OCI-LY7 (cell line): ENCODE data around the gene PHYKPL. TPM values are rescaled to one million over a fixed set of nuclear protein-coding genes. Genes with fewer than 3 reads are reported as not detected.

Experiments
- BruUV-seq: library from RNA; stranded (reverse); fragments of 400-500 nt; replicated peaks from 2 replicates; lab custom pipeline; 2021; lab: Mats Ljungman, UMichigan
- CTCF ChIA-PET: fragments of 300-600 bp; sonication (Branson Sonifier 250); formaldehyde crosslinking; loops from one replicate; lab custom pipeline; 2022; ENCODE audit warnings: antibody characterized with exemption; ENCODE audit not compliant: unreplicated experiment; lab: Charles Lee
- POLR2A ChIA-PET: fragments of 300-600 bp; sonication (Branson Sonifier 250); formaldehyde crosslinking; loops from one replicate; lab custom pipeline; 2022; ENCODE audit warnings: antibody characterized with exemption; lab: Charles Lee
- DNase-seq: peaks from one replicate; pipeline ENCODE4 v3.0.0-alpha.2; 2015; ENCODE audit warnings: low spot score
- H2AFZ ChIP-seq: fragments of 200-600 bp; sonication (generic), shearing (Covaris generic); 2 replicates; pipeline ENCODE4 v1.6.1; 2014; ENCODE audit warnings: mild to moderate bottlenecking, antibody characterized with exemption, low read length, moderate library complexity
- H3K27ac ChIP-seq: fragments of 200-600 bp; sonication (generic); 2 replicates; pipeline ENCODE4 v1.5.1; 2014; ENCODE audit warnings: mixed run types, low read depth, mild to moderate bottlenecking, moderate library complexity, low read length, inconsistent platforms; ENCODE audit not compliant: poor library complexity, severe bottlenecking
- H3K36me3 ChIP-seq: fragments of 200-600 bp; sonication (generic); 2 replicates; pipeline ENCODE4 v1.6.1; 2014; ENCODE audit warnings: mild to moderate bottlenecking, antibody characterized with exemption, low read length, moderate library complexity, mixed read lengths; ENCODE audit not compliant: insufficient read depth
- H3K4me1 ChIP-seq: fragments of 200-600 bp; sonication (generic); 2 replicates; pipeline ENCODE4 v1.5.1; 2014; ENCODE audit warnings: mild to moderate bottlenecking, low read length; ENCODE audit not compliant: insufficient read depth, poor library complexity, severe bottlenecking
- H3K4me2 ChIP-seq: fragments of 200-600 bp; sonication (generic); 2 replicates; pipeline ENCODE4 v1.6.1; 2014; ENCODE audit warnings: mild to moderate bottlenecking, low read length
- H3K4me3 ChIP-seq: fragments of 200-600 bp; sonication (generic); 2 replicates; pipeline ENCODE4 v1.5.1; 2014; ENCODE audit warnings: mild to moderate bottlenecking, low read depth, low read length; ENCODE audit not compliant: poor library complexity, severe bottlenecking
- H3K79me2 ChIP-seq: fragments of 200-600 bp; sonication (generic); 2 replicates; pipeline ENCODE4 v1.6.1; 2016; ENCODE audit warnings: low read depth, mild to moderate bottlenecking, low read length, moderate library complexity, mixed read lengths; ENCODE audit not compliant: insufficient read depth
- H3K9me2 ChIP-seq: fragments of 200-600 bp; sonication (generic); 2 replicates; pipeline ENCODE4 v1.6.1; 2016; ENCODE audit warnings: mild to moderate bottlenecking, low read length, mixed read lengths; ENCODE audit not compliant: insufficient read depth
- H3K9me3 ChIP-seq: fragments of 200-600 bp; sonication (generic); 2 replicates; pipeline ENCODE4 v1.6.1; 2014; ENCODE audit warnings: mild to moderate bottlenecking, mixed run types, low read length, mixed read lengths
- H4K20me1 ChIP-seq: fragments of 200-600 bp; sonication (generic); 2 replicates; pipeline ENCODE4 v1.6.1; 2014; ENCODE audit warnings: mild to moderate bottlenecking, antibody characterized with exemption, low read length, moderate library complexity, mixed read lengths; ENCODE audit not compliant: insufficient read depth
- EZH2phosphoT487 ChIP-seq: fragments of 200-600 bp; sonication (generic); IDR thresholded peaks from 2 replicates; pipeline ENCODE4 v1.6.1; 2018; ENCODE audit warnings: low read depth, borderline replicate concordance, mild to moderate bottlenecking, mixed run types, antibody characterized with exemption, low read length, moderate library complexity, mixed read lengths
- intact Hi-C: fragments of 100-400 bp; cut with micrococcal nuclease; formaldehyde crosslinking; loops from one replicate; pipeline ENCODE4 v1.10.0; 2022; ENCODE audit not compliant: unreplicated experiment
- total RNA-seq, 2 experiments: library from RNA; depleted of rRNA in 1 of 2; stranded (reverse); fragments of >200 nt in 1 of 2; shearing (Covaris generic) in 1 of 2; gene quantifications; 2 replicates each; pipeline ENCODE4 v1.2.3, GENCODE V29; 2014 to 2022
- TF ChIP-seq, protein P1 (sequence below): fragments of 200-600 bp; sonication (generic); conservative IDR thresholded peaks from 2 replicates; pipeline ENCODE4 v1.5.1; 2014; ENCODE audit warnings: mild to moderate bottlenecking, antibody characterized with exemption, low read length, moderate library complexity, mixed read lengths

The PHYKPL gene
- total RNA-seq, 2 experiments from 2014 or later = 86.3 to 146 TPM

DNA sequence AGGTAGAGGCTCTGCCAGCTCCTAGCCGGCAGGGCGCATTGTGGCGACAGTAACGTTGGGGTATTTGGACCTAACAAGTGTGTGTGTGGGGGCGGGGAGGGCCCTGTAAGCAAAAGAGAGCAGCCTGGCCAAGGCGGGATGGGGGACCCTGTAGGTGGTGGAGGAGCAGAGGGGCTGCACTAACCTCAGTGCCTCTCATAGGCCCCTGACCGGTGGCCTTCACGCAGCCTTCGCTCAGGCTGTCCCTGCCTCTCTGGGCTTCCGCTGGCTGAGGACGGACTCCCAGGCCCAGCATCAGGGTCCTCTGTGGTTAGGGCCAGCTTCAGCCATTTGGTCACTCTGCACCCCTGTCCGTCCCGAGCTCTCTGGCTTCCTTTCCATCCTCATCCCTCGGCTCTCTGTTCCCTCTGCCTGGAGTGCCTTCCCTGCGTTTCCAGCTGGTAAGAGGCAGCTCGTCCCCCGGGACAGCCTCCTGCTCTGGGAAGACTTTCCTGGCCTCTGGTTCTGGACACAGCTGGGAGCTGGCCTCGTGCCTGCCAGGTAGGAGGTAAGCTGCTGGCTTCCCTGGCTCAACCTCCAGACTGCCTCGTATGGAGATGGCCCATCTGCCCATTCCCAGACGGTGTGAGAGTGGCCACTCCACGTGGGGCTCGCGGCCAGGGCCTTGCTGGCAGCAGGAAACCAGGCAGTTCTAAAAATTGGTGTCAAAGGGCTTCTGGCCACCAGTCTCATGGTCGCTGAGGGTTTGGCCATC is 39.3 kb upstream of the PHYKPL start:
- Histone ChIP-seq H2AFZ (no peak overlapping the region), H3K79me2 (no peaks in the 10 kb centered on the region), H3K4me1 (no peaks in the 10 kb centered on the region), H4K20me1 (no peaks in the 10 kb centered on the region), H3K36me3 (no peaks in the 10 kb centered on the region), H3K9me3 (no peaks in the 10 kb centered on the region), H3K4me3 (no peak overlapping the region), H3K27ac (no peak overlapping the region), H3K4me2 (no peak overlapping the region), H3K9me2 (no peaks in the 10 kb centered on the region)
- CTCF ChIA-PET = no interaction called here
- DNase-seq = no peak
- no TSS peak for BruUV-seq
- POLR2A ChIA-PET = no interaction called here
- TF ChIP-seq EZH2phosphoT487 = no peak
- TF ChIP-seq, protein P1, sequence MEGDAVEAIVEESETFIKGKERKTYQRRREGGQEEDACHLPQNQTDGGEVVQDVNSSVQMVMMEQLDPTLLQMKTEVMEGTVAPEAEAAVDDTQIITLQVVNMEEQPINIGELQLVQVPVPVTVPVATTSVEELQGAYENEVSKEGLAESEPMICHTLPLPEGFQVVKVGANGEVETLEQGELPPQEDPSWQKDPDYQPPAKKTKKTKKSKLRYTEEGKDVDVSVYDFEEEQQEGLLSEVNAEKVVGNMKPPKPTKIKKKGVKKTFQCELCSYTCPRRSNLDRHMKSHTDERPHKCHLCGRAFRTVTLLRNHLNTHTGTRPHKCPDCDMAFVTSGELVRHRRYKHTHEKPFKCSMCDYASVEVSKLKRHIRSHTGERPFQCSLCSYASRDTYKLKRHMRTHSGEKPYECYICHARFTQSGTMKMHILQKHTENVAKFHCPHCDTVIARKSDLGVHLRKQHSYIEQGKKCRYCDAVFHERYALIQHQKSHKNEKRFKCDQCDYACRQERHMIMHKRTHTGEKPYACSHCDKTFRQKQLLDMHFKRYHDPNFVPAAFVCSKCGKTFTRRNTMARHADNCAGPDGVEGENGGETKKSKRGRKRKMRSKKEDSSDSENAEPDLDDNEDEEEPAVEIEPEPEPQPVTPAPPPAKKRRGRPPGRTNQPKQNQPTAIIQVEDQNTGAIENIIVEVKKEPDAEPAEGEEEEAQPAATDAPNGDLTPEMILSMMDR = no peak
- intact Hi-C loops = no loop called here

- H3K36me3 ChIP-seq = no peaks in the 10 kb centered on the region
- TF ChIP-seq, protein P1 = no peak
- TF ChIP-seq EZH2phosphoT487 = no peak
- H3K4me3 ChIP-seq = no peak overlapping the region
- H4K20me1 ChIP-seq = no peaks in the 10 kb centered on the region
- BruUV-seq = no TSS peak
- H3K9me3 ChIP-seq = no peaks in the 10 kb centered on the region
- DNase-seq = no peak
- H2AFZ ChIP-seq = no peak overlapping the region
- POLR2A ChIA-PET = no interaction called here
- no peaks in the 10 kb centered on the region for H3K4me1 ChIP-seq
- intact Hi-C loops = no loop called here
- H3K4me2 ChIP-seq = no peak overlapping the region
- no peaks in the 10 kb centered on the region for H3K9me2 ChIP-seq
- CTCF ChIA-PET = no interaction called here
- H3K27ac ChIP-seq = no peak overlapping the region
- no peaks in the 10 kb centered on the region for H3K79me2 ChIP-seq
Observed at GRCh38 chr5:178271231-178271630, 38.6 kb upstream of the PHYKPL start.

DNA sequence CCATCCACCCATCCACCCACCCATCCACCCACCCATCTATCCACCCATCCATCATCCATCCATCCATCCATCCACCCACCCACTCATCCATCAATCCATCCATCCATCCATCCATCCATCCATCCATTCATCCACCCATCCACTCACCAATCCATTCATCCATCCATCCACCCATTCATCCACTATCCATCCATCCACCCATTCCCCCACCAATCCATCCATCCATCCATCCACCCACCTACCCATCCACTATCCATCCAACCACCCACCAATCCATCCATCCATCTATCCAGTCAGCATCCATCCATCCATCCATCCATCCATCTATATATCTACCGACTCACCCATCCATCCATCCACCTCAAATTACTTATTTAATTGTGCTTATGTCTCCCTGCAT is 36.9 kb upstream of the PHYKPL start:
- CTCF ChIA-PET = no interaction called here
- Histone ChIP-seq H4K20me1 (no peaks in the 10 kb centered on the region), H3K27ac (no peak overlapping the region), H3K79me2 (no peaks in the 10 kb centered on the region), H3K4me1 (no peaks in the 10 kb centered on the region), H2AFZ (no peak overlapping the region), H3K9me2 (no peaks in the 10 kb centered on the region), H3K9me3 (no peaks in the 10 kb centered on the region), H3K4me3 (no peak overlapping the region), H3K4me2 (no peak overlapping the region), H3K36me3 (no peaks in the 10 kb centered on the region)
- TF ChIP-seq, protein P1 = no peak
- TF ChIP-seq EZH2phosphoT487 = no peak
- BruUV-seq = no TSS peak
- POLR2A ChIA-PET = no interaction called here
- intact Hi-C loops = no loop called here
- no peak for DNase-seq
